ENCODE results near the gene TRIM2.

Gene TRIM2

GRCh38 chr4:153245775-153246174 is 41.5 kb downstream of the TRIM2 start:
- no peak overlapping the region for H3K27ac ChIP-seq (ENCODE audit: insufficient read depth, low read depth, low read length, poor library complexity, severe bottlenecking)
- H3K36me3 ChIP-seq (ENCODE audit: control insufficient read depth, insufficient read depth, low read length), result no peaks in the 10 kb centered on the region
- H3K4me1 ChIP-seq (ENCODE audit: control insufficient read depth, insufficient read depth, low read length), result peaks cover 25% of the 10 kb centered on the region
- H3K4me3 ChIP-seq (ENCODE audit: insufficient read depth, low read depth, low read length), result no peak overlapping the region
- H3K9me3 ChIP-seq (ENCODE audit: control insufficient read depth, low read length), result no peaks in the 10 kb centered on the region
- no peaks in the 10 kb centered on the region for H3K27me3 ChIP-seq (ENCODE audit: control insufficient read depth, insufficient read depth, low read length, poor library complexity, severe bottlenecking)
- 91 to 92% methylated on average over 3 of the region's 3 CpGs for WGBS, 2 experiments

GRCh38 chr4:153246446-153247115 is 42.3 kb downstream of the TRIM2 start:
- Histone ChIP-seq H3K4me3 (ENCODE audit: insufficient read depth, low read depth, low read length) (no peak overlapping the region), H3K36me3 (ENCODE audit: control insufficient read depth, insufficient read depth, low read length) (no peaks in the 10 kb centered on the region), H3K9me3 (ENCODE audit: control insufficient read depth, low read length) (no peaks in the 10 kb centered on the region), H3K4me1 (ENCODE audit: control insufficient read depth, insufficient read depth, low read length) (peaks cover 26% of the 10 kb centered on the region), H3K27me3 (ENCODE audit: control insufficient read depth, insufficient read depth, low read length, poor library complexity, severe bottlenecking) (no peaks in the 10 kb centered on the region), H3K27ac (ENCODE audit: insufficient read depth, low read depth, low read length, poor library complexity, severe bottlenecking) (no peak overlapping the region)
- 92 to 97% methylated on average over 7 of the region's 7 CpGs for WGBS, 2 experiments

GRCh38 chr4:153247116-153247490 is 42.9 kb downstream of the TRIM2 start:
- Histone ChIP-seq H3K27ac (ENCODE audit: insufficient read depth, low read depth, low read length, poor library complexity, severe bottlenecking) (no peak overlapping the region), H3K9me3 (ENCODE audit: control insufficient read depth, low read length) (no peaks in the 10 kb centered on the region)
- WGBS, 2 experiments, result 92 to 94% methylated on average over 6 of the region's 6 CpGs

GRCh38 chr4:153248641-153249198 is 44.5 kb downstream of the TRIM2 start:
- Histone ChIP-seq H3K36me3 (ENCODE audit: control insufficient read depth, insufficient read depth, low read length) (no peaks in the 10 kb centered on the region), H3K4me1 (ENCODE audit: control insufficient read depth, insufficient read depth, low read length) (peaks cover 19% of the 10 kb centered on the region), H3K4me3 (ENCODE audit: insufficient read depth, low read depth, low read length) (peak overlapping the region; percentile 49), H3K27me3 (ENCODE audit: control insufficient read depth, insufficient read depth, low read length, poor library complexity, severe bottlenecking) (no peaks in the 10 kb centered on the region), H3K27ac (ENCODE audit: insufficient read depth, low read depth, low read length, poor library complexity, severe bottlenecking) (peak overlapping the region; percentile 94), H3K9me3 (ENCODE audit: control insufficient read depth, low read length) (no peaks in the 10 kb centered on the region)
- 16 to 17% methylated on average over 13 to 14 of the region's 14 CpGs for WGBS, 2 experiments

More at GRCh38 chr4:153247116-153247490, 42.9 kb downstream of the TRIM2 start:
- Histone ChIP-seq H3K4me3 (ENCODE audit: insufficient read depth, low read depth, low read length) (no peak overlapping the region), H3K36me3 (ENCODE audit: control insufficient read depth, insufficient read depth, low read length) (no peaks in the 10 kb centered on the region), H3K27me3 (ENCODE audit: control insufficient read depth, insufficient read depth, low read length, poor library complexity, severe bottlenecking) (no peaks in the 10 kb centered on the region), H3K4me1 (ENCODE audit: control insufficient read depth, insufficient read depth, low read length) (peaks cover 22% of the 10 kb centered on the region)

- Histone ChIP-seq H3K27me3 (ENCODE audit: control insufficient read depth, insufficient read depth, low read length, poor library complexity, severe bottlenecking) (no peaks in the 10 kb centered on the region), H3K9me3 (ENCODE audit: control insufficient read depth, low read length) (no peaks in the 10 kb centered on the region), H3K4me1 (ENCODE audit: control insufficient read depth, insufficient read depth, low read length) (peaks cover 19% of the 10 kb centered on the region), H3K27ac (ENCODE audit: insufficient read depth, low read depth, low read length, poor library complexity, severe bottlenecking) (peak overlapping the region; percentile 94), H3K36me3 (ENCODE audit: control insufficient read depth, insufficient read depth, low read length) (no peaks in the 10 kb centered on the region), H3K4me3 (ENCODE audit: insufficient read depth, low read depth, low read length) (peak overlapping the region; percentile 49)
- 11 to 12% methylated on average over 44 of the region's 44 CpGs for WGBS, 2 experiments
These were observed 45.2 kb downstream of the TRIM2 start for GRCh38 chr4:153249199-153250041.

- H3K27ac ChIP-seq (ENCODE audit: insufficient read depth, low read depth, low read length, poor library complexity, severe bottlenecking), result no peak overlapping the region
- no peaks in the 10 kb centered on the region for H3K36me3 ChIP-seq (ENCODE audit: control insufficient read depth, insufficient read depth, low read length)
- H3K9me3 ChIP-seq (ENCODE audit: control insufficient read depth, low read length), result no peaks in the 10 kb centered on the region
- peaks cover 40% of the 10 kb centered on the region for H3K4me1 ChIP-seq (ENCODE audit: control insufficient read depth, insufficient read depth, low read length)
- H3K4me3 ChIP-seq (ENCODE audit: insufficient read depth, low read depth, low read length), result no peak overlapping the region
- 91 to 92% methylated on average over 3 of the region's 3 CpGs for WGBS, 2 experiments
- no peaks in the 10 kb centered on the region for H3K27me3 ChIP-seq (ENCODE audit: control insufficient read depth, insufficient read depth, low read length, poor library complexity, severe bottlenecking)
These were observed 47.9 kb downstream of the TRIM2 start for GRCh38 chr4:153252122-153252521.

GRCh38 chr4:153255233-153255632 is 51.0 kb downstream of the TRIM2 start:
- no peak overlapping the region for H3K27ac ChIP-seq (ENCODE audit: insufficient read depth, low read depth, low read length, poor library complexity, severe bottlenecking)
- H3K36me3 ChIP-seq (ENCODE audit: control insufficient read depth, insufficient read depth, low read length), result no peaks in the 10 kb centered on the region
- WGBS, 2 experiments, result 77 to 81% methylated on average over 3 of the region's 3 CpGs
- H3K9me3 ChIP-seq (ENCODE audit: control insufficient read depth, low read length), result no peaks in the 10 kb centered on the region
- H3K4me3 ChIP-seq (ENCODE audit: insufficient read depth, low read depth, low read length), result no peak overlapping the region
- peaks cover 31% of the 10 kb centered on the region for H3K4me1 ChIP-seq (ENCODE audit: control insufficient read depth, insufficient read depth, low read length)
- no peaks in the 10 kb centered on the region for H3K27me3 ChIP-seq (ENCODE audit: control insufficient read depth, insufficient read depth, low read length, poor library complexity, severe bottlenecking)

GRCh38 chr4:153257151-153257620 is 52.9 kb downstream of the TRIM2 start:
- peaks cover 26% of the 10 kb centered on the region for H3K4me1 ChIP-seq (ENCODE audit: control insufficient read depth, insufficient read depth, low read length)
- H3K27ac ChIP-seq (ENCODE audit: insufficient read depth, low read depth, low read length, poor library complexity, severe bottlenecking), result peak overlapping the region; percentile 90
- 0 to 1% methylated on average over 11 of the region's 11 CpGs for WGBS, 2 experiments
- no peaks in the 10 kb centered on the region for H3K9me3 ChIP-seq (ENCODE audit: control insufficient read depth, low read length)
- H3K36me3 ChIP-seq (ENCODE audit: control insufficient read depth, insufficient read depth, low read length), result no peaks in the 10 kb centered on the region
- no peaks in the 10 kb centered on the region for H3K27me3 ChIP-seq (ENCODE audit: control insufficient read depth, insufficient read depth, low read length, poor library complexity, severe bottlenecking)
- peak overlapping the region; percentile 66 for H3K4me3 ChIP-seq (ENCODE audit: insufficient read depth, low read depth, low read length)

GRCh38 chr4:153257991-153258390 is 53.7 kb downstream of the TRIM2 start:
- no peaks in the 10 kb centered on the region for H3K9me3 ChIP-seq (ENCODE audit: control insufficient read depth, low read length)
- H3K36me3 ChIP-seq (ENCODE audit: control insufficient read depth, insufficient read depth, low read length), result peaks cover 3% of the 10 kb centered on the region
- H3K27ac ChIP-seq (ENCODE audit: insufficient read depth, low read depth, low read length, poor library complexity, severe bottlenecking), result peak overlapping the region; percentile 90
- peak overlapping the region; percentile 66 for H3K4me3 ChIP-seq (ENCODE audit: insufficient read depth, low read depth, low read length)
- 0% methylated on average over 5 of the region's 5 CpGs for WGBS, 2 experiments
- H3K4me1 ChIP-seq (ENCODE audit: control insufficient read depth, insufficient read depth, low read length), result peaks cover 26% of the 10 kb centered on the region
- no peaks in the 10 kb centered on the region for H3K27me3 ChIP-seq (ENCODE audit: control insufficient read depth, insufficient read depth, low read length, poor library complexity, severe bottlenecking)

- peak overlapping the region; percentile 66 for H3K4me3 ChIP-seq (ENCODE audit: insufficient read depth, low read depth, low read length)
- peaks cover 7% of the 10 kb centered on the region for H3K36me3 ChIP-seq (ENCODE audit: control insufficient read depth, insufficient read depth, low read length)
- H3K27me3 ChIP-seq (ENCODE audit: control insufficient read depth, insufficient read depth, low read length, poor library complexity, severe bottlenecking), result no peaks in the 10 kb centered on the region
- H3K27ac ChIP-seq (ENCODE audit: insufficient read depth, low read depth, low read length, poor library complexity, severe bottlenecking), result peak overlapping the region; percentile 90
- H3K4me1 ChIP-seq (ENCODE audit: control insufficient read depth, insufficient read depth, low read length), result peaks cover 26% of the 10 kb centered on the region
- no peaks in the 10 kb centered on the region for H3K9me3 ChIP-seq (ENCODE audit: control insufficient read depth, low read length)
- whole genome bisulfite sequencing, 2 experiments, result 0 to 7% methylated on average over 2 to 3 of the region's 4 CpGs
These were observed 54.5 kb downstream of the TRIM2 start for GRCh38 chr4:153258750-153259149.
